GM23248 (cell line): ENCODE measurements around the gene C3orf70. TPM values are rescaled to one million over a fixed set of nuclear protein-coding genes. Genes with fewer than 3 reads are reported as not detected.

Source experiments
- DNase-seq: peaks from one replicate; pipeline ENCODE4 v3.0.0-alpha.2; 2015
- H2AFZ ChIP-seq: fragments of 200-600 bp; sonication (generic); 2 replicates; pipeline ENCODE4 v1.6.1; 2016; ENCODE audit warnings: antibody characterized with exemption
- H3F3A ChIP-seq: fragments of 200-600 bp; sonication (generic); 2 replicates; pipeline ENCODE4 v1.6.1; 2016; ENCODE audit warnings: mild to moderate bottlenecking, antibody characterized with exemption, mixed run types; ENCODE audit not compliant: insufficient read depth
- H3K27ac ChIP-seq: fragments of 200-600 bp; sonication (generic); 2 replicates; pipeline ENCODE4 v1.5.1; 2016; ENCODE audit warnings: mild to moderate bottlenecking
- H3K27me3 ChIP-seq: fragments of 200-600 bp; sonication (generic); replicated peaks from 2 replicates; pipeline ENCODE4 v1.6.1; 2016; ENCODE audit warnings: mild to moderate bottlenecking; ENCODE audit not compliant: insufficient read depth
- H3K36me3 ChIP-seq: fragments of 200-600 bp; sonication (generic); 2 replicates; pipeline ENCODE4 v1.6.1; 2016; ENCODE audit warnings: low read depth, mild to moderate bottlenecking
- H3K4me1 ChIP-seq: fragments of 200-600 bp; sonication (generic); 2 replicates; pipeline ENCODE4 v1.6.1; 2016; ENCODE audit warnings: mild to moderate bottlenecking; ENCODE audit not compliant: insufficient read depth
- H3K4me2 ChIP-seq: fragments of 200-600 bp; sonication (generic); one replicate; pipeline ENCODE4 v1.6.1; 2016; ENCODE audit warnings: mild to moderate bottlenecking; ENCODE audit not compliant: unreplicated experiment
- H3K4me3 ChIP-seq: fragments of 200-600 bp; sonication (generic); 2 replicates; pipeline ENCODE4 v1.5.1; 2016; ENCODE audit warnings: mild to moderate bottlenecking
- H3K79me2 ChIP-seq: fragments of 200-600 bp; sonication (generic); 2 replicates; pipeline ENCODE4 v1.6.1; 2016; ENCODE audit warnings: mild to moderate bottlenecking; ENCODE audit not compliant: insufficient read depth
- H3K9ac ChIP-seq: fragments of 200-600 bp; sonication (generic); 2 replicates; pipeline ENCODE4 v1.6.1; 2016; ENCODE audit warnings: mild to moderate bottlenecking
- H3K9me2 ChIP-seq: fragments of 200-600 bp; sonication (generic); 2 replicates; pipeline ENCODE4 v1.6.1; 2016; ENCODE audit warnings: mixed run types, mild to moderate bottlenecking, moderate library complexity; ENCODE audit not compliant: insufficient read depth
- H3K9me3 ChIP-seq: fragments of 200-600 bp; sonication (generic); one replicate; pipeline ENCODE4 v1.6.1; 2017; ENCODE audit warnings: low read depth
- H4K20me1 ChIP-seq: fragments of 200-600 bp; sonication (generic); 2 replicates; pipeline ENCODE4 v1.6.0; 2016; ENCODE audit not compliant: insufficient read depth
- EZH2 ChIP-seq: fragments of 200-600 bp; sonication (generic); IDR thresholded peaks from 2 replicates; pipeline ENCODE4 v1.6.1; 2018; ENCODE audit warnings: antibody characterized with exemption, mild to moderate bottlenecking; ENCODE audit not compliant: insufficient read depth, poor library complexity, severe bottlenecking
- EZH2phosphoT487 ChIP-seq: fragments of 200-600 bp; sonication (generic); IDR thresholded peaks from 2 replicates; pipeline ENCODE4 v1.6.1; 2018; ENCODE audit warnings: antibody characterized with exemption, moderate library complexity, mild to moderate bottlenecking, low read depth; ENCODE audit not compliant: insufficient read depth
- WGBS, 2 experiments: methylation state at CpG; one replicate each; pipeline ENCODE4 v1.1.6; 2015 to 2017; ENCODE audit warnings: low lambda C conversion rate in 2 of 2, low coverage in 1 of 2; ENCODE audit errors: missing lambda C conversion rate in 2 of 2; 5-methylcytosine and 5-hydroxymethylcytosine counted together
- in situ Hi-C: fragments of 300-500 bp; cut with MboI; formaldehyde crosslinking; loops from 2 replicates; pipeline ENCODE4 v1.15.0; 2020
- polyA plus RNA-seq: library from polyadenylated mRNA; unstranded; fragments of >200 nt; fragmentation: Nextera tagmentation; extraction: Ambion mirVana; gene quantifications from 2 replicates; pipeline ENCODE4 v1.2.1, GENCODE V29; 2016
- total RNA-seq: library from RNA; depleted of rRNA; stranded (reverse); fragments of >200 nt; shearing (Covaris generic); gene quantifications from 2 replicates; pipeline ENCODE4 v1.2.3, GENCODE V29; 2014

C3orf70 gene
- total and polyA plus RNA-seq, 2 experiments from 2014 or later, result not detected

- H3K27ac ChIP-seq, result no peak overlapping the region
- in situ Hi-C loops, result no loop called here
- no peaks in the 10 kb centered on the region for H3F3A ChIP-seq
- no peak overlapping the region for H3K4me3 ChIP-seq
- no peaks in the 10 kb centered on the region for H3K79me2 ChIP-seq
- no peak overlapping the region for H3K4me2 ChIP-seq
- no peaks in the 10 kb centered on the region for H3K36me3 ChIP-seq
- H3K9ac ChIP-seq, result no peak overlapping the region
- no peak for DNase-seq
- no peaks in the 10 kb centered on the region for H3K9me3 ChIP-seq
- peaks cover 13% of the 10 kb centered on the region for H3K27me3 ChIP-seq
- no peaks in the 10 kb centered on the region for H4K20me1 ChIP-seq
- H3K4me1 ChIP-seq, result peaks cover 7% of the 10 kb centered on the region
- TF ChIP-seq EZH2 (no peak), EZH2phosphoT487 (no peak)
- no peak overlapping the region for H2AFZ ChIP-seq
- H3K9me2 ChIP-seq, result no peaks in the 10 kb centered on the region
These were observed 63.1 kb downstream of the C3orf70 start for GRCh38 chr3:185089751-185090150.

DNA sequence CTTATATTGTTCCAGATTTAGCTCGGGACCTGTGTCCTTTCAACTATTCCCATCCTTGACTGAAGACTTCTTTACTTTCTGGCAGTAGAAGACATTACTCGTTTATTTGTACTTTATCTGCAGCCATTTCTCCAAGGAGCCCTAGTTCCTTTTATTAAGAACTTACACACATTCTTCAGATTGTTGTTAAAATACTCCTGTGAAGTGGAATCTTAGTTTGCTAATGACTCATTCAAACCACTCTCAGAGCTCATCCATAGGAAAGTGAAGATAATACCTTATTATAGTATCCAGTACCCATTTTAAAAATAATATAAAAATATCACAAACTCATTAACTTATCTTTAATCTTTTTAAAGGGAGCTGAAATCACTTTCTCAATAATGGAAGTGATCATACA lies 63.5 kb downstream of the C3orf70 start:
- H3K4me3 ChIP-seq, result no peak overlapping the region
- WGBS, 2 experiments, result 37 to 54% methylated on average over 2 of the region's 2 CpGs
- TF ChIP-seq EZH2phosphoT487, result no peak
- TF ChIP-seq EZH2, result no peak

DNA sequence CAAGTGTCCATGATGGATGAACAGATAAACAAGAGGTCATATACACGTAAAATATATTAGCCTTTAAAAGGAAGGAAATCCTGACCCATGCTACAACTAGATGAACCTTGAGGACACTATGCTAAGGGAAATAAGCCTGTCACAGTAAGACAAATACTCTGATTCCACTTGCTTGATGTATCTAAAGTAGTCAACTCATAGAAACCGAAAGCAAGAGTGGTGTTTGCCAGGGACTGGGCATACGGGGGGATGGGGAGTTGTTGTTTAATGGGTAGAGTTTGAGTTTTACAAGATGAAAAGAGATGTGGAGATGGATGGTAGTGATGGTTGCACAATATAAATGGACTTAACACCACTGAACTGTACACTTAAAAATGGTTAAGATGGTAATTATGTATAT lies 65.4 kb downstream of the C3orf70 start:
- H3K36me3 ChIP-seq, result no peaks in the 10 kb centered on the region
- no peaks in the 10 kb centered on the region for H3K9me3 ChIP-seq
- no peaks in the 10 kb centered on the region for H3F3A ChIP-seq
- in situ Hi-C loops, result no loop called here
- no peak overlapping the region for H3K27ac ChIP-seq
- H2AFZ ChIP-seq, result no peak overlapping the region
- no peak overlapping the region for H3K4me2 ChIP-seq
- H3K9ac ChIP-seq, result no peak overlapping the region
- peaks cover 7% of the 10 kb centered on the region for H3K4me1 ChIP-seq
- H3K27me3 ChIP-seq, result peaks cover 13% of the 10 kb centered on the region
- no peak for DNase-seq
- H3K9me2 ChIP-seq, result no peaks in the 10 kb centered on the region
- H3K4me3 ChIP-seq, result no peak overlapping the region
- TF ChIP-seq EZH2 (no peak), EZH2phosphoT487 (no peak)
- H4K20me1 ChIP-seq, result no peaks in the 10 kb centered on the region
- 77 to 78% methylated on average over 3 of the region's 3 CpGs for WGBS, 2 experiments
- no peaks in the 10 kb centered on the region for H3K79me2 ChIP-seq

More for the DNA sequence above, 63.5 kb downstream of the C3orf70 start:
- Histone ChIP-seq H3F3A (no peaks in the 10 kb centered on the region), H3K9me2 (no peaks in the 10 kb centered on the region), H3K9me3 (no peaks in the 10 kb centered on the region), H3K4me2 (no peak overlapping the region), H3K36me3 (no peaks in the 10 kb centered on the region), H3K79me2 (no peaks in the 10 kb centered on the region), H3K27ac (no peak overlapping the region), H3K27me3 (peaks cover 13% of the 10 kb centered on the region), H4K20me1 (no peaks in the 10 kb centered on the region), H3K4me1 (peaks cover 7% of the 10 kb centered on the region), H3K9ac (no peak overlapping the region), H2AFZ (no peak overlapping the region)
- peak; percentile 37 for DNase-seq
- in situ Hi-C loops, result no loop called here

DNA sequence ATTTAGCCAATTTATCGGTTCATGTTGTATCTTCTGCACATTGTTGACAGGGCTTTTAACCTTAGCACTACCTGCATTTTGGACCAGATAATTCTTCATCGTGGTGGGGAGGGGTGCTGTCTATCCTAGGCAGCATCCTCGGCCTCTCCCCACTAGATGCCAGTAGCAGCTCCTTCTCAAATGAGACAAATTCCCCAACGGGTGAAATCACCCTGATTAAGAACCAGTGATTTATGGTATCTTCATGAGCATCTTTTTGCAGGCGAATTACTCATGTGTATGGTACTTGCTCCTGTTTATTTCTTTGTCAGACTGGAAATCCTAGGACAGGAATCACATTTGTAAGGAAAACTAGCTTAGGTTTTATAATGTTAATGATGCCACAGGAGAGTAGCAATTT lies 68.0 kb downstream of the C3orf70 start:
- Histone ChIP-seq H3K4me3 (no peak overlapping the region), H3K27me3 (peaks cover 13% of the 10 kb centered on the region), H3K27ac (no peak overlapping the region), H3K36me3 (no peaks in the 10 kb centered on the region), H3K9me2 (no peaks in the 10 kb centered on the region), H3K4me2 (no peak overlapping the region), H3K9me3 (no peaks in the 10 kb centered on the region), H3F3A (no peaks in the 10 kb centered on the region), H3K4me1 (peaks cover 7% of the 10 kb centered on the region), H3K9ac (no peak overlapping the region), H4K20me1 (no peaks in the 10 kb centered on the region), H3K79me2 (no peaks in the 10 kb centered on the region), H2AFZ (no peak overlapping the region)
- WGBS, 2 experiments, result 33 to 39% methylated on average over 5 of the region's 5 CpGs
- TF ChIP-seq EZH2phosphoT487 (no peak), EZH2 (no peak)
- peak; percentile 59 for DNase-seq
- in situ Hi-C loops, result no loop called here

DNA sequence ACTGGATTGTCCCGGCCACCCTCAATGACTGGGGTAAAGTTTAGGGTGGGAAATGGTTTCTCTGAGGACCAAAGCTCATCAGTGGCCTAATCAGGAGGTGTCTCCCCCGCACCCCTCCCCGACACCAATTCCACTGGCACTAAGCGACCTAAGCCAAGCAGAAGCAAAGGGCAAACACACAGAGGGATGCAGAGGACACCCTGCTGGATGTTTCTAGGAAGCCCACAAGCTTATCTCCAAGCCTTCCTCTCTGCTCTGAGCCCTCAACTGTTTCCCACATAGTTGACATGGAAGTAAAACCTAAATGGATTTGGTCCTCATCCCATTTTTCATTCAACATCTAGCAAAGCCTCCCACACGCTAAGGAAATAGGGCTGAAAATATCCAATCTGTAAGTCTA lies 68.5 kb downstream of the C3orf70 start:
- no peak overlapping the region for H2AFZ ChIP-seq
- DNase-seq, result no peak
- 79 to 98% methylated on average over 5 of the region's 5 CpGs for WGBS, 2 experiments
- no peaks in the 10 kb centered on the region for H3K79me2 ChIP-seq
- H3K4me2 ChIP-seq, result no peak overlapping the region
- H3K9me3 ChIP-seq, result no peaks in the 10 kb centered on the region
- TF ChIP-seq EZH2 (no peak), EZH2phosphoT487 (no peak)
- no peaks in the 10 kb centered on the region for H4K20me1 ChIP-seq
- H3K4me3 ChIP-seq, result no peak overlapping the region
- H3K27me3 ChIP-seq, result peaks cover 13% of the 10 kb centered on the region
- no peak overlapping the region for H3K9ac ChIP-seq
- H3K9me2 ChIP-seq, result no peaks in the 10 kb centered on the region
- H3F3A ChIP-seq, result no peaks in the 10 kb centered on the region
- in situ Hi-C loops, result no loop called here
- H3K36me3 ChIP-seq, result no peaks in the 10 kb centered on the region
- peaks cover 4% of the 10 kb centered on the region; the same call in 1 of the 2 replicates for H3K4me1 ChIP-seq
- H3K27ac ChIP-seq, result no peak overlapping the region
